GM11168 (cell line): ENCODE data around the gene TRDMT1.

Source experiments
- in situ Hi-C: fragments of 300-500 bp; cut with MboI; formaldehyde crosslinking; loops from one replicate; pipeline ENCODE4 v1.12.0; 2022; ENCODE audit warnings: low sequenced_read_pairs; ENCODE audit not compliant: unreplicated experiment

The TRDMT1 gene, protein sequence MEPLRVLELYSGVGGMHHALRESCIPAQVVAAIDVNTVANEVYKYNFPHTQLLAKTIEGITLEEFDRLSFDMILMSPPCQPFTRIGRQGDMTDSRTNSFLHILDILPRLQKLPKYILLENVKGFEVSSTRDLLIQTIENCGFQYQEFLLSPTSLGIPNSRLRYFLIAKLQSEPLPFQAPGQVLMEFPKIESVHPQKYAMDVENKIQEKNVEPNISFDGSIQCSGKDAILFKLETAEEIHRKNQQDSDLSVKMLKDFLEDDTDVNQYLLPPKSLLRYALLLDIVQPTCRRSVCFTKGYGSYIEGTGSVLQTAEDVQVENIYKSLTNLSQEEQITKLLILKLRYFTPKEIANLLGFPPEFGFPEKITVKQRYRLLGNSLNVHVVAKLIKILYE

DNA sequence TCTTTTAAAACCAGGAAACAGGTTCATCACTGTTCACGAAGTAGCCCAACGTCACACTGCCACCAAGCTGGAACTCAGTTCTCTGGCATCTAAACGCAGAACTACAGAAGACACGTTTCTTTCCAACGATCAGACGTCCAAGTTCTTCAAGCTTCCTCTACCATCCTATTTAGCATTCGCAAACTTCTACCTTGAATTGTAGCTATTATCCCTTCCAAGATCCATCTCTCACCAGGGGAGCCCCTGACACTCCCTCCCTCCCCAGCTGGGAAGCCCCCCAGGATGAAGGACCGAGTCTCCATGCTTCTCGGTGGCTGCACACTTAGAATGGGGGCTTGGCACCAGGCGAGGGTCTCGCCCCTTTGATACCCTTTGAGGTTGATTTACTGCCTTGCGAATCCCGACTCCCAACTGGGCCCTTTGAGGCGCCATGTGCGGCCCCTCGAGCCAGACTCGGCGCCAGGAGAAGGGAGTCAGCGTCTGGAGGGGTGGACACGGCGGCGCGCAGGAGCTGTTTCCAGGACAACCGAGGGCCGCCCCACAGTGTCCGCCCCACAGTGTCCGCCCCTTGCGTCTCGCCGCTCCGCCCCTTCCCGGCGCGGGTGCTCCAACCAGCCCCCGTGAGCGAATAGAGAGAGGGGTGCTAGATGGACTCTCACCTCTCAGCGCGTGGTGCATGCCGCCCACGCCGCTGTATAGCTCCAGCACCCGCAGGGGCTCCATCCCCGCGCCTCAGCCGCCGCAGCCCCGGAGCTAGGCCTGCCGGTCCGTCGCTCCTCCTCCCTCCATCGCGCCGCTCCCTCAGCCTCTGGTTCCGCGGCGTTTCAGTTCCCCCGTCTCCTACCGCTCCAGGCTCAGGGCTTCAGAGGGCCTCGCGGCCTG lies at the start of gene TRDMT1:
TRDMT1 (minus strand) TSS at position 761 of the 882 bp plus-strand sequence; CDS start at position 723, 38 bp downstream.
- in situ Hi-C loops: no loop called here

DNA sequence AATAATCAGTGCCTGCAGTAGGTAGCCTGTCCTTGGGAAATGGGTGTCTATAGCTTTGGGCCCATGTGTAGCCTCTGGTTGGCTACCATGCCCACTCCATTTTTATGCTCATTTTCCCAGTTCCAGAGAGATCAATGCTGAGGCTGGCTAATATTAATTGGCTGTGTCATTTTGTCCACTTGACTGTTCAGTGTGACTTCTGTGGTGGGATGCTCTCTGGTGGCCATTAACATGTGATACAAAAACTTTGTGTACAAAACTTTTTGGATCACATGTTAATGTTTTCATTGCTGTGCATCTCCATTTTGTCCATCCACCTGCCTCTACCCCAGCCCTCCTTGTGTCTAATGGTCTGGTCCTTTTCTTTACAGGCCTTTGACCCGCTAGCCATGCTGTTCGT lies 49.3 kb upstream of the TRDMT1 start:
- in situ Hi-C loops: no loop called here

DNA sequence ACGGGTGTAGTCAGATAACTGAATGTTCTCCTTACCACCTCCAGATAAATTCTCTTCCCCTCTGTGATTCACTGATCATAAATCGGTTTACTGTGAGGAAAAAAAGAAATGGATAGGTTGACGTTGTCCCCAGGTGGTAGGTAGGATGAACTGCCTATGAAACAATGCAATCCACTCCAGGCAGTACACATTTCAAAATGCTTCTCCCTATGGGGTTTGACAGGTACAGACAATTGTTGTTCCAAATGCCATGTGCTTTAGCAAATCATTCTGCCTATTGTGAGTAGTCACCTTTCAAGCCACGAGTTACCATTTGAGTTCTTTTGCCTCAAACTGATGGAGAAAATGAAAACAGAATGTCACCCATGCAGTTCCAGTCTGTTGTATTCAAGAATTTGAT lies 48.3 kb upstream of the TRDMT1 start:
- in situ Hi-C loops: loop anchor here (5.0 to 25.0 kb wide), 2 partner anchors 393 to 813 kb away; partner anchors contain the start of gene PTER

DNA sequence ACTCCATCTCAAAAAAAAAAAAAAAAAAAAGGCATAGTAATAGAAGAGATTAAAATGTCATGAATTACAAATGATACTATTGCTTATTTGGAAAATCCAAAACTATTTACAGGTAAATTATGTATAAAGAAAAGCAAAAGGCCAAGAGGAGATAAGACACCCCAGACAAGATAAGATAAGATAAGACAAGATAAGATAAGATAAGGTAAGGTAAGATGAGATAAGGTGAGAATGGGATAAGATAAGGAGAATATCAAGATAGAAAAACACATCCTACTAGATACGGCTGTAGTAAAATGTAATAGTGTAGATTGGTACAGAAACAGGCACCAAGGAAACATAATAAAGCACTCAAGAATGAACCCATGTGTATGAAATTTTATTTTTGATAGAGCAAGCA lies 47.5 kb upstream of the TRDMT1 start:
- in situ Hi-C loops: loop anchor here (5.0 to 25.0 kb wide), 2 partner anchors 392 to 812 kb away; partner anchors contain the start of gene PTER

DNA sequence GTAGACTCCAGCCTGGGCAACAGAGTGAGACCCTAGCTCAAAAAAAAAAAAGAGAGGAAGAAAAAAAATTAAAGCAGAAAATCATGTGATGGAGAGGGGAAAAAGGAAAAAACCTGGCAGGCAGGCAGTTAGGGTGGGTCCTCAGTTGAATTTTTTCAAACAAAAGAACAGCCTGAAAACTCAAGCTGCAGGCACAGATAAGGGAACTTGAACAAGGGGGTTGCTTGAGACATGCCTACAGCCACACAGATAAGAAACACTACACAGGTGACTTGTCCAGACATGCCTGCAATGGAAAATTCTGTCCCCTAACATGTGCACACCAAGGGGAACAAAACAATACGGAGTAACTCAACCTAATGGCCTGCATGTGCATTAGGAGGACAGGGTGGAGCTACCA lies 45.7 kb upstream of the TRDMT1 start:
- in situ Hi-C loops: loop anchor here (5.0 to 25.0 kb wide), 2 partner anchors 390 to 810 kb away; partner anchors contain the start of gene PTER

DNA sequence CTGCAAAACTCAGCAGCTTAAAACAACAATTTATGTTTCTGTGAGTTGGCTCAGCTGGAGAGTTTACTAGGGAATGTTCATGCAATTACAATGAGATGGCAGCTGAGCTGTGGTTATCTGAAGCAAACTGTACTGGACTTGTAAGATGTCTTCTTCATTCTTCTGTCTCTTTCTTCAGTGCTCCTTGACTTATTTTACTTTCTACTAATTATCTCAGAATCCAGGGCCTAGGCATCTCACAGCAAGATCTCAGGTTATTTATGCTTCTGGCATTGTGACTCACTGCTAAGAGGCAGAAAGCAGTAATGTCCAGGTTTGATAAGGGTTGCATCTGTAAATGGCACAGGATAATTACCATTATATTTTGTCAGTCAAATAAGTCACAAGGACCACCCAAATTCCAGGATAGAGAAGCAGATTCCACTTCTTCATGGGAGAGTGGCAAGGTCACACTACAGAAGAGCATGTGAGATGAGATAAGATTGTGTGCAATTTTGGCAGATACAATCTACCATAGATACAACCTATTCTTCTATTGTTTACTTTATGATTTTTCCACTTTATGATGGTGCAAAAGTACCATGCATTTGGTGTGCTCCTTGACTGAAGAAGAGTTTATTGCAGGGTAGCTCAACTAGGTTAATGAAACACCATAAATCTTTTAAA lies 43.4 kb upstream of the TRDMT1 start:
- in situ Hi-C loops: loop anchor here (5.0 to 25.0 kb wide), 2 partner anchors 388 to 808 kb away; partner anchors contain the start of gene PTER

DNA sequence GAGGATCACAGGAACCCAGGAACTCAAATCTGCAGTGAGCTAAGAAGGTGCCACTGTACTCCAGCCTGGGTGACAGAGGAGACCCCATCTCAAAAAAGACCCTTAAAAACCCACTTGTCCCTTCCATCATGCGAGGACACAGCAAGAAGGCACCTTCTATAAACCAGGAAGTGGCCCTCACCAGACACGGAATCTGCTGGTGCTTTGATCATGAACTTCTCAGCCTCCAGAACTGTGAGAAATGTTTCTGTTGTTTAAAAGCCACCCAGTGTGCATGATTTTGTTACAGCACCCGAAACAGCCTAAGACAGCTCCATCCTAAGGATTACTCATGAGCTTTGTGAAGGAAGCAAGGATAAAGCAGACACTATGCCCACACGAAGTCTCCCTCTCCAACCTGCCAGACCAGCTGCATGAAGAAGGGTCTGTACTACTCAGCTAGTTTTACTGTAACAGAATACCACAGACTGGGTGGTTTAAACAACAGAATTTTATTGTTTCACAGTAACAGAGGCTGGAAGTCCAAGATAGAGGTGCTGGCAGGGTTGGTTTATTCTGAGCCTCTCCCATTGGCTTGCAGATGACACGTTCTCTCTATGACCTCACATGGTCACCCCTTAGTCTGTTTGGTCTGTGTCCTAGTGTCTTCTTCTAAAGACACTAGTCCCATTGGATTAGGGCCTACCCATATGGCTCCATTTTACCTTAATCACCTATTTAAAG lies 40.3 kb upstream of the TRDMT1 start:
- in situ Hi-C loops: loop anchor here (25.0 kb wide), 1 partner anchor 804 kb away; the partner anchor contains the start of gene PTER

DNA sequence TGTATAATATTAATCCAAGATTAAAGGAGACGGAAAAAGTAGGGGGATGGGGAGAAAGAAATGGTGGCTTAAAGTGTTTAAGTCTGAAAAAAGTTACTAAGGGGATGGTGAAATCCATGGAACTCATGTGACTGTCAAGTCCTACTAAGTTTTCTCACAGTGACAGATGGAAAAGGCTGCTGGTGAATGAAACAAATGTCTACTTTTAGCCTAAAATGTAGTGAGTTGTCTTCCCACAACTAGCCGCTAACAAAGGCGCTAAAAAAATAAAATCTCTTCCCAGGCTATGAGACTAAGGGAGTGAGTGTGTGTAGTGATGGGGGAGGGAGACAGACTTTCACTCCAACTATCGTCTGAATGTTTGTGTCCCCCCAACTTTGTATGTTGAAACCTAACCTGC lies 39.1 kb upstream of the TRDMT1 start:
- in situ Hi-C loops: loop anchor here (25.0 kb wide), 1 partner anchor 803 kb away; the partner anchor contains the start of gene PTER

DNA sequence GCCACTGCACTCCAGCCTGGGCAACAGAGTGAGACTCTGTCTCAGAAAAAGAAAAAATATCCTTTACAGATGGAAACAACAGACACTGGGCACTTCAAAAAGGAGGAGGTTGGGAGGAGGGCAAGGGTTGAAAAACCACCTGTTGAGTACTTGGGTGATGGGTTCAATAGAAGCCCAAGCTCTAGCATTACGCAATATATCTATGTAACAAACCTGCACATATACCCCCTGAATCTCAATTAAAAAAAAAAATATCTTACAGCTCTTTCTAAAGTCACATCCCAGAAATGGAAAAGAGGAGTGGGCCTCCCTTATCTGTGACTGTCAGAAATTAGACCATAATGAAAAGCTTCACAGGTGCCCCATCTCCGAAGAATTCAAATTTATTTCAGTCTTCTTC lies 38.6 kb upstream of the TRDMT1 start:
- in situ Hi-C loops: loop anchor here (25.0 kb wide), 1 partner anchor 803 kb away; the partner anchor contains the start of gene PTER

DNA sequence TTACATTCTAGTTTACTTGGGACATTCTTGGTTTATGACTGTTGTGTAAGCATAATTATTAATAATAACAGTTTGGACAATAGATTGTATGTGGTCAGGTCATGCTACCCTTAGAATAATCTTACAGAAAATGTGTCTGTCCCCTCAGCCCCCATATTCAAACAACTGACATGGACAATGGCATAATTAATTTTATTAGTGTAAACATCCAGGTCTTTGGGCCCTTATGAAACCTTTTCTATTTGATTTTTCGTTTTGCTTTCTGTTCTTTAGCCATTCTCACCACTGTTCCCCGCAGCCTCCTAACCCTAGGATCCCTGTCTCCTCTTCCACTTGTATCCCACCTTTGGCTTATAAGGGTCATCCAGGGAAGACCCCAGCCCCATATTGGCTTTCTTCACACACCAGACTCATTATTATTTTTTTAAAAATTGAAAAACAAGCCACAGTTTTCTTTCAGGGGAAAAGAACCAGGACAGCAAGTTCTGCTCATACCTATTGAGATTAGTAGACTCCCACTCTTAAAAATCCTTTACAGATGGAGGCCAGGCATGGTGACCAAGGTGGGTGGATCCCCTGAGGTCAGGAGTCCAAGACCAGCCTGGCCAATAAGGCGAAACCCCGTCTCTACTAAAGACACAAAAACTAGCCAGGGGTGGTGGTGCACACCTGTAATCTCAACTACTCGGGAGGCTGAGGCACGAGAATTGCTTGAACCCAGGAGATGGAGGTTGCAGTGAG lies 38.0 kb upstream of the TRDMT1 start:
- in situ Hi-C loops: loop anchor here (25.0 kb wide), 1 partner anchor 802 kb away; the partner anchor contains the start of gene PTER

DNA sequence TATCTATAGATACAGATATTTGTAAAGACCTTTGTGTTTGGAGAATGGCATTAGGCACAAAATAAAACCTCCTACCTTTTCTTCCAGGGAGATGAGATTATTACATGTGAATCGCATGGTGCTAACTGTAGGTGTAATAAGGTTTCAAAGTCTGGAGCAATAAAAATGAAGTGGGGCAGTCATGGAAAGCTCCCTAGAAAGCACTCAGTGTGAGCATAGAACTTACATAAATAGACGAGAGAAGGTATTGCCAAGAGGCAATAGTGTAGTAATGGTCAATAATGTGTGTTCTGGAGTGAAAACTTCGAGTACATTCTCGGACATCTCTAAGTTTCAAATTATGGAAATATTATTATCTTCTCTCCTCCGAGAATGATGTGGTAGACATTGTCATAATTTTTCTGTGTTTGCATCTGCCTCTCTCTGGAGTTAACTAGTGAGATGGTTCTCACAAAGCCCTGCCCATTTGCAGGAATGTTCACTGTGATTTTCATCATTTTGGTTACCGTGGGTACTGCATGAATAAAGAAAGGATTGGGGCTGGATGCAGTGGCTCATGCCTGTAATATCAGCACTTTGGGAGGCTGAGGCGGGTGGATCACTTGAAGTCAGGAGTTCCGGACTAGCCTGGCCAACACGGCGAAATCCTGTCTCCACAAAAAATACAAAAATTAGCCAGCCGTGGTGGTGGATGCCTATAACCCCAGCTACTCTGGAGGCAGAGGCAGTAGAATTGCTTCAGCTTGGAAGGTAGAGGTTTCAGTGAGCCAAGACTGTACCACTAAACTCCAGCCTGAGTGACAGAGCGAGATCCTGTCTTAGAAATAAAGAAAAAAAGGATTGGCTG lies 37.2 kb upstream of the TRDMT1 start:
- in situ Hi-C loops: loop anchor here (25.0 kb wide), 1 partner anchor 801 kb away; the partner anchor contains the start of gene PTER

DNA sequence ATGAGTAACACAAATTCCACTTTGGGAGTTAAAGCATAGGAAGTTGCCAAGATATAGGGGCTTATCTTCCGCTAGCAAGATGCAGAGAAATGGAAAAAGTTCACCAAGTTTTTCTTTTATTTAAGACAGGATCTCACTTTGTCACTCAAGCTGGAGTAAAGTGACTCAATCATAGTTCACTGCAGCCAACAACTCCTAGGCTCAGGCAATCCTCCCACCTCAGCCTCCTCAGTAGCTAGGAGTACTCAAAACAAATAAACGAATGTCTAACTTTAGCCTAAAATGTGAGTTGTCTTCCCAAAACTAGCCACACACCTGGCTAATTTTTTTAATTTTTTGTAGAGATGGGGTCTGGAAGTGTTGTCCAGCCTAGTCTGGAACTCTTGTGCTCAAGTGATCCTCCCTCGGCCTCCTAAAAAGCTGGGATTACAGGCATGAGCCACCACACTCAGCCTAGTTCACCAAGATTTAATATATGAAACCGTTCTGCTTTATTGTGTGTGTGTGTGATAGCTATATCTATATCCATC lies 36.5 kb upstream of the TRDMT1 start:
- in situ Hi-C loops: loop anchor here (25.0 kb wide), 1 partner anchor 801 kb away; the partner anchor contains the start of gene PTER

DNA sequence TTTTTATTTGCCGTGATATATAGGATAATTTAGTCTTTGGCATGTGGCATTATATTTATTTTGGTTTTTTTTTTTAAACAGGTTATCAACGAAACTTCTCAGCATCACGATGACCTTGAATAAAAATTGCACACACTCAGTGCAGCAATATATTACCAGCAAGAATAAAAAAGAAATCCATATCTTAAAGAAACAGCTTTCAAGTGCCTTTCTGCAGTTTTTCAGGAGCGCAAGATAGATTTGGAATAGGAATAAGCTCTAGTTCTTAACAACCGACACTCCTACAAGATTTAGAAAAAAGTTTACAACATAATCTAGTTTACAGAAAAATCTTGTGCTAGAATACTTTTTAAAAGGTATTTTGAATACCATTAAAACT lies 35.7 kb upstream of the TRDMT1 start:
- in situ Hi-C loops: loop anchor here (25.0 kb wide), 1 partner anchor 800 kb away; the partner anchor contains the start of gene PTER

DNA sequence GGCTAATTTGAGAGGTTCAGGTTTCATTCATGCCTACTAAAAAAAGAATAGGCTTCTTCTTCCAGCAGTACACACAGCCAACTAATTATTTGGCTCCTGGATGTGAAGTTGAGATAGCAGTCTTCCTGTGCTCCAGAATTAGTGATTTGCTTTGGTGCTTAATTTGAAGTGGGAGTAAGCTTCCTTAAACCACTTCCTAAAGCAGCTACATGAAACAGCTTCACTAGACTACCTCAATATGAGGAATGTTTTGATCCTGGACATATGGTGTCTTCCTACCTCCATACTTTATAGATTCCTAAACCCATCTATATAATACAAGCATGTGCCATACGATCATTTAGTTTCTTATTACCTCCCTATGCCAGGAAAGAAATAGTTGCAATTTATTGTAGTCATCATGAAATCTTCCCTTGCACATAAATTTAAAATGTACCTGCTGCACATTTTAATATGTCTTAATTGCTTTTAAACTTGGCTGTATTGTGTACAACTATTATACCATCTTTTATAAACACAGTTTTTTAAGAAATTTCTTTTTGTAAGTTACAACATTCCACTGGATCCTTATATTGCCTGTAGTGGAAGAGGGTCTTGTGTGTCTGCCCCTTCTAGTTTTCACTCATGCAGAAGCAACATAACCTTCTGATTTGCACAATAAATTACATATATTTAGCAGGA lies 35.1 kb upstream of the TRDMT1 start:
- in situ Hi-C loops: loop anchor here (25.0 kb wide), 1 partner anchor 799 kb away; the partner anchor contains the start of gene PTER

DNA sequence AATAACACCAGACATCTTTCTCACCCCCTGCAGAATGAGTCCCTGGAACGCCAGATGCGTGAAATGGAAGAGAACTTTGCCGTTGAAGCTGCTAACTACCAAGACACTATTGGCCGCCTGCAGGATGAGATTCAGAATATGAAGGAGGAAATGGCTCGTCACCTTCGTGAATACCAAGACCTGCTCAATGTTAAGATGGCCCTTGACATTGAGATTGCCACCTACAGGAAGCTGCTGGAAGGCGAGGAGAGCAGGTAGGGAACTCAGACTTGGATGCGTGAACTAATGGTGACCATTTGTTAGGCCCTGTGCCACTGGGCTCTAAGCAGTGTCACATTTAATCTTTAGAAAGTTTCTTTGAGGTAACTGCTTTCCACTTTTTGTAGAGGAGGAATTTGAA lies 33.7 kb upstream of the TRDMT1 start:
- in situ Hi-C loops: loop anchor here (25.0 kb wide), 1 partner anchor 798 kb away; the partner anchor contains the start of gene PTER

DNA sequence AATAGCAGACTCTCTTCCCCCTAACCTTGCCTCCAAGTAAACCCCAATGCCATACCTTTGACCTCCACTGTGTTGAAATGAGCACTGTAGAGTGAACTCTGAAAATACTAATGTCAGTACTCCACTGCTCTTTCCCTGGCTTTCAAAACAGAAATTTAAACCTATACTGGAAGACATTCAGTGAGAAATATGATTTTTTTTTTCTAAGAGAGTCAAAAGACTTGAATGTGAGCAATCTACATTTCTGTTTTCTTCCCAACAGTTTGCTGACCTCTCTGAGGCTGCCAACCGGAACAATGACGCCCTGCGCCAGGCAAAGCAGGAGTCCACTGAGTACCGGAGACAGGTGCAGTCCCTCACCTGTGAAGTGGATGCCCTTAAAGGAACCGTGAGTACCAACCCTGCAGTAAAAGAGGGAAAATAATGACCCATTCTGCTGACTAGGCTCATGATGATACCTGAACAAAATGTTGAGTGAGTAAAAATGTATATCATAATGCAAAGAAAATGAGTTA lies 33.0 kb upstream of the TRDMT1 start:
- in situ Hi-C loops: loop anchor here (25.0 kb wide), 1 partner anchor 797 kb away; the partner anchor contains the start of gene PTER
